GM13977 (cell line): ENCODE measurements around the gene DIAPH2.

Source experiments
- DNase-seq: peaks from one replicate; pipeline ENCODE4 v3.0.0; 2012; ENCODE audit warnings: low spot score
- in situ Hi-C: fragments of 300-500 bp; cut with MboI; formaldehyde crosslinking; loops from one replicate; pipeline ENCODE4 v1.12.0; 2022; ENCODE audit warnings: low sequenced_read_pairs, low pct_unique_long_range_greater_than_20kb, mixed read lengths, inconsistent platforms; ENCODE audit not compliant: unreplicated experiment
- TF ChIP-seq, protein P1 (sequence below): IDR thresholded peaks from 2 replicates; pipeline ENCODE4 v1.5.1; 2012; ENCODE audit warnings: mild to moderate bottlenecking, control low read depth; ENCODE audit not compliant: insufficient read depth; ENCODE audit errors: extremely low read depth, missing control alignments

DIAPH2 gene

DNA sequence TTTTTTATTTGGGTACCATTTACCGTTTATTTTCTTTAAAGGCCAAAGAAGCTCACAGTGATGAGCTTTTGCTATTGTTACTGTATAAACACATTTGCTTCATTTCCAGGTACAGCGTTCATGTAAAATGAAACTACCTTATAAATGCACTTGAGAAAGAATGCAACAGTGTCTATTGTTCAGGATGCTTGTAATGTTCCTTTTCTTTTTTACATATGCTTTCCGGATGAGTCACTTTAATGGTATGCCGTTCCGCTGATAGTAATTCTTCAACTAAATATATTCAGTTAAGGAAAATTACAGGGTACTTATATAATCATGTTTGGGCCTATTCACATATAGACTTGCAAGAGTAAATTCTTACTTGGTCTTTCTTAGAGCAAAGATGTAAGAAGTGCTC, 554.0 kb downstream of the DIAPH2 start:
- in situ Hi-C loops: no loop called here
- no peak for DNase-seq
- TF ChIP-seq, protein P1, sequence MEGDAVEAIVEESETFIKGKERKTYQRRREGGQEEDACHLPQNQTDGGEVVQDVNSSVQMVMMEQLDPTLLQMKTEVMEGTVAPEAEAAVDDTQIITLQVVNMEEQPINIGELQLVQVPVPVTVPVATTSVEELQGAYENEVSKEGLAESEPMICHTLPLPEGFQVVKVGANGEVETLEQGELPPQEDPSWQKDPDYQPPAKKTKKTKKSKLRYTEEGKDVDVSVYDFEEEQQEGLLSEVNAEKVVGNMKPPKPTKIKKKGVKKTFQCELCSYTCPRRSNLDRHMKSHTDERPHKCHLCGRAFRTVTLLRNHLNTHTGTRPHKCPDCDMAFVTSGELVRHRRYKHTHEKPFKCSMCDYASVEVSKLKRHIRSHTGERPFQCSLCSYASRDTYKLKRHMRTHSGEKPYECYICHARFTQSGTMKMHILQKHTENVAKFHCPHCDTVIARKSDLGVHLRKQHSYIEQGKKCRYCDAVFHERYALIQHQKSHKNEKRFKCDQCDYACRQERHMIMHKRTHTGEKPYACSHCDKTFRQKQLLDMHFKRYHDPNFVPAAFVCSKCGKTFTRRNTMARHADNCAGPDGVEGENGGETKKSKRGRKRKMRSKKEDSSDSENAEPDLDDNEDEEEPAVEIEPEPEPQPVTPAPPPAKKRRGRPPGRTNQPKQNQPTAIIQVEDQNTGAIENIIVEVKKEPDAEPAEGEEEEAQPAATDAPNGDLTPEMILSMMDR: no peak

DNA sequence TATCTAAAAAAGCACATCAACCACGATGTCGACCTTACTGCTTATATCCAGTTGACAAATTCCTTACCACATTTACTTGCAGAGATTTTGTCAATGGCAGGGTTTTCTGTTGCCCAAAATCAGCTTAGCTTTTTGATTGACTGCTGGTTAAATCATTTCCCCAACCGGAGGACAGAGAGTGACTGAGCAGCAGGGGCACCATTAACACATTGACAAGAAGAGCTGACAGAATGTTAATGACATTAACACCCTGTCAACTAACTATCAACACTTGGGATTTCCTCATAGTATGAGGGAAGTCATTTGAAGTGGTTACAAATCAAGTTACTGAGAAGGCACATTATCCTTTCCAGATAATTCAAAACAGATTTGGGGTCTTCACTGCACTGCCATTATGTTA, 567.5 kb downstream of the DIAPH2 start:
- no peak for DNase-seq
- TF ChIP-seq, protein P1: no peak
- in situ Hi-C loops: no loop called here

DNA sequence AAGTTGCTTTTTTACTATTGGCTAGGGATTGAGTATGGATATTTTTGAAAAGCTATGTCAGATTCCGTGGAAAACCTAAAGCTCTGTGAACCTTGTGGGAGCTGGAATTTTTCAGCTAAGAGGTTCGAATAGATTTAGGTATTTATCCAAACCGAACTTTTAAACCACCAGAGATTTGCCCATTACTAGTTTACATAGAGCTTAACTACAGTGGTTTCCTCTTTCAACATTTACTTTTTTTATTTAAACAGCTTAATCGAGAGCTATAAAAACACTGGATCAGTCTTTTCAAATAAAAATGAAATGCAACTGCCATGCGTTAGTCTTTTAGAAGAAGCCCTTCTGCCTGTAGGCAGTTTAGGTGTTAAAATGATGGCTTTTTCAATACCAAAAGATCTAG, 576.0 kb downstream of the DIAPH2 start:
- DNase-seq: no peak
- TF ChIP-seq, protein P1: no peak
- in situ Hi-C loops: no loop called here

DNA sequence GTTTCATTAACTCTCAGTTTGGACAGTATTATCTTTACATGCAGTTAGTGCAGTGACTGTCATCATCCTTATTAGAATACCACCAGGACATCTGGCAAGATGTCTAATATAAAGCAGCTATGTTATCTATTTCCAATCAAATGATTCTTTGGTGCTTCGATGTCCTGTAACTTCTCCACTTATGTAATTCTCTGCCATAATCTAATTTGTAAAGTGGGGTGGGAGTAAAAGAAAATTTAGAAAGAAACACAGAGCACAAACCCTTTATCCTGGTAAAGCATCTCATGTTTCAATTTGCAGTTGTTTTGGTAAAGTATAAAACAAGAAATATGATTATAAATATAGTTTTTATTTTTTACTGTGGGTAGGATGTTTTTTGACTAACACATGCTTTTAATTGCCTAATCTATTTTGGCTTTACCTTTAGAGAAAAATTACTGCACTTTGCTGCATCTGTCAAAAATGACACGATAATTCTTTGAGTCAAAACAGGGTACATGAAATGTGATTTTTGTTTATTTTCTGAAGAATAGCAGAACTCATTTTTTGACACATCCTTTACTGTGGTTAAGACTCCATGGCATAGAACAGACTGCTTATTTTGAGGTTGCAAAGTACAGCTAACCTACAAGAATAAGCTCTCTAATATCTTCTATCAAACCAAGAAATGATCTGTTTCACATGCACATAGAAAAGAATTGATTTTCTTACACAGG, 581.9 kb downstream of the DIAPH2 start:
- in situ Hi-C loops: no loop called here
- no peak for DNase-seq
- TF ChIP-seq, protein P1: no peak

DNA sequence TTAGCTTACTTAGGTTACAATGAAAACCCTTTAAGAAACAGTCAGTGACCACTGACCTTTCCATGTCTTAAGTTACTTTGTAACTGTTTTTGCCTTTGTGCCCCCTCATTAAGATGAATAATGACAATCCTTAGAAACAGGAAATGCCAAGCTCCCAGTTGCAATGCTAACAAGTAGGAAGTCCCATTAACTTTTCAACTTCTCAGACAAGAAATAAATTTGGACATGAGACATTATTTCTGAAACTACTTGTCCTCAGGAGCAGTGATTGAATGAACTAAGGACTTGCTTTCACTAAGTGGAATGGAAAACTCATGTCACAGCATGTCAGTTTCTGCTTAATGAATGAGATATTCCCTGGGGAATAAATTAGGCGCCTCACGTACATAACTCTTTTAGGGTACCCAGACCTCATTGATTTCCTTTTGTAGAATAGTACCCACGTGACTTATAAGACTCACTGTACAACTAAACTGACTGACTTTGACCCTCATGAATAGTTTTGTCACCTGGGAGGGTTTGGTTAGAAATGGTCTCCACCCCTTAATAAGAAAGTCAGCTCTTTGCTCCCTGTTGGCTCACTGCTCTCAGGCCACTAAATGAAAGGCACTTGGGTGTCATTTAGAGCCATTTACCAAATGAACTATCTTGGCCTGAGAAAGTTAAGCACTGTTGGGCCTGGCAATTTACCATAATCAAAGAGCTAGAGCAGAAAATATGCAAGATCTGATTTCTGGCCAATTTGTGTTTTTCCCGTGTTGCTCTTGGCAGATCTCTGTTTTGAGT, 582.9 kb downstream of the DIAPH2 start:
- DNase-seq: no peak
- TF ChIP-seq, protein P1: no peak
- in situ Hi-C loops: no loop called here

DNA sequence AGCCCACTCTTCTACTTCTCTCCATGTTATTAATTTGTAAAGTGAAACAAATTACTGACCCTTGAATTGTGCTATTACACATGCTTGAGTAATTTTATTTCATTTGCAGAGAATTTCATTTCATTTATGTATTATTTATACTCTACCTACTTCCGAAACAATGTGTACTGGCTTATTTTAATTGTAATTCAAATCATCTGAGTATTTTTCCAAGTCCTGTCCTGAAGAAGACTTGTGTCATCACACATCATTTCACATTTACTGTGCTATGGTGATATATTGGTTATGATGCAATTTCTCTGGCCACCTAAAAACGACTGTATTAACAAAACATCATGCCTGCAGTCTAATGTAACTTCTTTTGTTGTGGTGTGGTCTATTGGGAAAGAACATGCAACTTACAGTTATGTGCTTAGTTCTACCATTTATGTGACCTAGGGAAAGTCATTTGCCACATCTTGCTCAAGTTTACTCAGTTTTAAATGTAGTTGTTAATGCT, 583.6 kb downstream of the DIAPH2 start:
- TF ChIP-seq, protein P1: no peak
- in situ Hi-C loops: no loop called here
- DNase-seq: no peak
